Measurements from ENCODE around the gene ZNF544. TPM values are rescaled to one million over a fixed set of nuclear protein-coding genes. Genes with fewer than 3 reads are reported as not detected.
"Not testable (repeated sequence)": the region's sequence is repeated elsewhere in the genome, so short reads cannot be mapped to it uniquely, and the experiment has no call there.

Gene ZNF544
- total RNA-seq, 4 donors from 2014 or later, result 64.7 to 103 (median 76.5) TPM

GRCh38 chr19:58252102-58252685 is 23.5 kb downstream of the ZNF544 start:
- Histone ChIP-seq H3K36me3 (peaks cover 94 to 98% of the 10 kb centered on the region in 2 donors), H3K4me1 (no peaks in the 10 kb centered on the region), H3K27ac (no peak overlapping the region), H3K4me3 (replicated peaks in 1 of 3) (no peak overlapping the region), H3K9me3 (peaks cover 15% of the 10 kb centered on the region), H3K27me3 (no peaks in the 10 kb centered on the region)
- 96 to 98% methylated on average over 2 of the region's 2 CpGs for WGBS, 2 donors
- DNase-seq, result no peak
- TF ChIP-seq POLR2A (IDR thresholded peaks at IDR 0.05), result no peak
- no peak for TF ChIP-seq CTCF (IDR thresholded peaks at IDR 0.05)
- intact Hi-C loops (cut with DNase I), result no loop called here

DNA sequence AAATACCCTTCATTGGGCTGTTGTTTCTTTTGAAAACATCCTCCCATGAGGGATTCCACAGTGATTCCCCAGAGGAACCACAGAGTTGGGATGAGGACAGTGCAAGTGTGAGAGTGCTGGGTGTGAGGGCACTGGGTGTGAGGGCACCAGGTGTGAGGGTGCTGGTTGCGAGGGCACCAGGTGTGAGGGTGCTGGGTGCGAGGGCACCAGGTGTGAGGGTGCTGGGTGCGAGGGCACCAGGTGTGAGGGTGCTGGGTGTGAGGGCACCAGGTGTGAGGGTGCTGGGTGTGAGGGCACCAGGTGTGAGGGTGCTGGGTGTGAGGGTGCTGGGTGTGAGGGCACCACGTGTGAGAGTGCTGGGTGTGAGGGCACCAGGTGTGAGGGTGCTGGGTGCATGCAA is 29.5 kb downstream of the ZNF544 start:
- 70 to 97% methylated on average over 3 to 4 of the region's 4 CpGs for WGBS, 2 donors
- H3K27me3 ChIP-seq; H3K27ac ChIP-seq; H3K4me3 ChIP-seq (replicated peaks in 1 of 3); intact Hi-C loops (cut with DNase I); H3K4me1 ChIP-seq; DNase-seq: not testable (repeated sequence)
- Histone ChIP-seq H3K36me3 (peaks cover 72 to 87% of the 10 kb centered on the region in 2 donors), H3K9me3 (peaks cover 24% of the 10 kb centered on the region)

GRCh38 chr19:58261600-58261967 is 32.9 kb downstream of the ZNF544 start:
- no peak overlapping the region for H3K27ac ChIP-seq
- 93 to 97% methylated on average over 3 of the region's 3 CpGs for WGBS, 2 donors
- peaks cover 29% of the 10 kb centered on the region for H3K9me3 ChIP-seq
- intact Hi-C loops (cut with DNase I), result loop anchor here (5.0 kb wide), 2 partner anchors 54 to 134 kb away; no protein-coding TSS in a partner anchor
- no peaks in the 10 kb centered on the region for H3K27me3 ChIP-seq
- no peak for DNase-seq
- H3K4me1 ChIP-seq, result no peaks in the 10 kb centered on the region
- TF ChIP-seq POLR2A (IDR thresholded peaks at IDR 0.05) (no peak), CTCF (IDR thresholded peaks at IDR 0.05) (no peak)
- H3K36me3 ChIP-seq, result peaks cover 41 to 60% of the 10 kb centered on the region in 2 donors
- H3K4me3 ChIP-seq (replicated peaks in 1 of 3), result no peak overlapping the region

- Histone ChIP-seq H3K4me3 (replicated peaks in 1 of 3) (no peak overlapping the region), H3K4me1 (no peaks in the 10 kb centered on the region), H3K9me3 (peaks cover 29% of the 10 kb centered on the region), H3K27me3 (no peaks in the 10 kb centered on the region), H3K36me3 (peaks cover 35 to 53% of the 10 kb centered on the region in 2 donors), H3K27ac (no peak overlapping the region)
- TF ChIP-seq POLR2A (IDR thresholded peaks at IDR 0.05) (no peak), CTCF (IDR thresholded peaks at IDR 0.05) (no peak)
- DNase-seq, result no peak
- 94% methylated on average over 19 of the region's 19 CpGs for WGBS, 2 donors
- intact Hi-C loops (cut with DNase I), result loop anchor here (5.0 kb wide), 2 partner anchors 55 to 135 kb away; no protein-coding TSS in a partner anchor
These were observed 33.5 kb downstream of the ZNF544 start for GRCh38 chr19:58261968-58262921.

DNA sequence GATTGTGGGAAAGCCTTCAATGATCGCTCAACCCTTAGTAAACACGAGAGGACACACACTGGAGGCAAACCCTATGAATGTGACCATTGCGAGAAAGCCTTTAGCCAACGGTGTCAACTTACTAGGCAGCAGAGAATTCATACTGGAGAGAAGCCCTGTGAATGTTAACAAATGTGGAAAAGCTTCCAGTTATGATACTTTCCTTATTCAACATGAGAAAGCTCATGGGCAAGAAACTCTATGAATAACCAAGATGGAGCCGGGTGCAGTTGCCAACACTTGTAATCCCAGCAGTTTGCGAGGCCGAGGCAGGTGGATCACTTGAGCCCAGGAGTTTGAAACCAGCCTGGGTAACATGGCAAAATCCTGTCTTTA is 34.2 kb downstream of the ZNF544 start:
- H3K4me3 ChIP-seq (replicated peaks in 1 of 3), result no peak overlapping the region

More for the DNA sequence above, 34.2 kb downstream of the ZNF544 start:
- TF ChIP-seq CTCF (IDR thresholded peaks at IDR 0.05), result no peak
- TF ChIP-seq POLR2A (IDR thresholded peaks at IDR 0.05), result no peak
- Histone ChIP-seq H3K27me3 (no peaks in the 10 kb centered on the region), H3K4me1 (no peaks in the 10 kb centered on the region), H3K27ac (no peak overlapping the region), H3K36me3 (peaks cover 29 to 46% of the 10 kb centered on the region in 2 donors), H3K9me3 (peaks cover 29% of the 10 kb centered on the region)
- no peak for DNase-seq
- intact Hi-C loops (cut with DNase I), result loop anchor here (5.0 kb wide), 2 partner anchors 56 to 136 kb away; no protein-coding TSS in a partner anchor
- 98 to 99% methylated on average over 7 of the region's 7 CpGs for WGBS, 2 donors
